Cardiac fibroblast (primary cell): ENCODE measurements around the gene MYL7.
A peak's percentile ranks its signal among the peaks of the same experiment; 100 is the strongest.

Experiments used
- DNase-seq, 2 donors: peaks; one replicate each; pipeline versions ENCODE4 v3.0.0 to v3.0.0-alpha.2; 2010; ENCODE audit warnings: low read depth in 2 of 2
- H3K4me3 ChIP-seq, 2 donors: replicated peaks in 1 of 2; 1 replicate in 1 of 2; 2 replicates in 1 of 2; pipeline ENCODE4 v1.5.1; 2011; ENCODE audit warnings: low read depth in 2 of 2, low read length in 2 of 2, mild to moderate bottlenecking in 2 of 2, moderate library complexity in 1 of 2
- TF ChIP-seq, protein P1 (sequence below): IDR thresholded peaks from one replicate; pipeline ENCODE4 v1.5.1; 2011; ENCODE audit warnings: low read depth, mild to moderate bottlenecking, low read length, inconsistent platforms

Gene MYL7

DNA sequence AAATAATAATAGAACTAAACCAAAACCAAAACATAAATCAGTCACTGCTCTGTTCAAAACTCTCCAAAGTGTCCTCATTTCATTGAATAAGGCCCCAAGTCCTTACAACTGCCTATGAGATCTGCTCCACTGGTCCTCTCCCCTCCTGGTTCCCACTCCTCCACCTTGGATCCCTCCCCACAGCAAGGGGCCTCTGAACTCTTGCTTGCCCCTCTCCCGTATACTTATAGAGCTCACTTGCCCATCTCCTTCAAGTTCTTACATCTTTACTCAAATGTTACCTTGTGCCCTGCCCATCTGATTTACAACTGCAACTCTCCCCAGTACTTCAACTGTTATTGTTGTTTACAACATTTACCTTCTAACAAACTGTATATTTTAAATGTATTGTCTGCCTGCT, 18.6 kb downstream of the MYL7 start:
- DNase-seq: no peak
- H3K4me3 ChIP-seq: peak overlapping the region; percentile 55 to 79
- TF ChIP-seq, protein P1, sequence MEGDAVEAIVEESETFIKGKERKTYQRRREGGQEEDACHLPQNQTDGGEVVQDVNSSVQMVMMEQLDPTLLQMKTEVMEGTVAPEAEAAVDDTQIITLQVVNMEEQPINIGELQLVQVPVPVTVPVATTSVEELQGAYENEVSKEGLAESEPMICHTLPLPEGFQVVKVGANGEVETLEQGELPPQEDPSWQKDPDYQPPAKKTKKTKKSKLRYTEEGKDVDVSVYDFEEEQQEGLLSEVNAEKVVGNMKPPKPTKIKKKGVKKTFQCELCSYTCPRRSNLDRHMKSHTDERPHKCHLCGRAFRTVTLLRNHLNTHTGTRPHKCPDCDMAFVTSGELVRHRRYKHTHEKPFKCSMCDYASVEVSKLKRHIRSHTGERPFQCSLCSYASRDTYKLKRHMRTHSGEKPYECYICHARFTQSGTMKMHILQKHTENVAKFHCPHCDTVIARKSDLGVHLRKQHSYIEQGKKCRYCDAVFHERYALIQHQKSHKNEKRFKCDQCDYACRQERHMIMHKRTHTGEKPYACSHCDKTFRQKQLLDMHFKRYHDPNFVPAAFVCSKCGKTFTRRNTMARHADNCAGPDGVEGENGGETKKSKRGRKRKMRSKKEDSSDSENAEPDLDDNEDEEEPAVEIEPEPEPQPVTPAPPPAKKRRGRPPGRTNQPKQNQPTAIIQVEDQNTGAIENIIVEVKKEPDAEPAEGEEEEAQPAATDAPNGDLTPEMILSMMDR: no peak

DNA sequence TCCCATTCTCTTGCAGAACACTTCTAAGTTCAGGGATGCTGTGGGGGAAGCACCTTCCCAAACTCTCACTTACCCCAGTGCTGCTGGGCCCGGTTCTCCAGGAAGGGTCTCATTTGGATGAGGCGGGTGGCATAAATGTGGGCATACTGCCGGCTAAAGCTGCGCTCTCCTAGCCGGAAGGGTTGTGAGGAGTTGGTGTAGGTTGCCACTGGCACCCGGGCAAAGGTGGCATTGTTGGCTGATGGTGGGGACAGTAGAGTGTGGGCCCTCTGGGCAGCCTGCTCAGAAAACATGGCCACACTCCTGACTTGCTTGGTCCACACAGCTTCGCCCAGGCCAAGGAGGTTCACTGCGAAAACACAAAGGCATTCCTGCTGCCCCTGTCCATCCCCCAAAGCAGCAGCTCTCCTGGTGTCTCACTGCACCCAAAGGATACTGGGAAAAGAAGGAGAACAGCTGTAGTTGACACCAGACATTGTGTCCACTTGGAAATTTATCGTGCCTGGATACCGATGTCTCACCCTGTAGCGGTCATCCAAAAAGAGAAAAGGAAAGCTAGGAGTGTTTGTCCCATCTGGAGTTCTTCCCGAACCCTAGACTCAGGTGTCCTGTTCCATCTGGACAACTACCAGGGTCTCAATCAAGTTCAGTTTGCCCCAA, 19.2 kb downstream of the MYL7 start:
- DNase-seq: no peak
- H3K4me3 ChIP-seq: no peak overlapping the region
- TF ChIP-seq, protein P1: no peak

DNA sequence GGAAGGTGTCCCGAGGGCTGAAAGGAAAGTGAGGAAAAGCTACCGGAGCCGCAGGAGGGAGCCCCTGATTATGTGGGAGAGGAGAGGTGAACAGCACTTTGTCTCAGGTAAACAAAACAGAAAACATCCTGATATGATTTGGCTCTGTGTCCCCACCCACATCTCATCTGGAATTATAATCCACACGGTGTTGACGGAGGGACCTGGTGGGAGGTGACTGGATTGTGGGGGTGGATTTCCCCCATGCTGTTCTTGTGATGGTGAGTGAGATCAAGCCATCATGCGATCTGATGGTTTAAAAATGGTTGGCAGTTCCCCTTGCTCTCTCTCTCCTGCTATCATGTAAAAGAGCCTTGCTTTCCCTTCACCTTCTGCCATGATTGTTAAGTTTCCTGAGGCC, 20.7 kb downstream of the MYL7 start:
- no peak overlapping the region for H3K4me3 ChIP-seq
- no peak for DNase-seq
- TF ChIP-seq, protein P1: no peak

DNA sequence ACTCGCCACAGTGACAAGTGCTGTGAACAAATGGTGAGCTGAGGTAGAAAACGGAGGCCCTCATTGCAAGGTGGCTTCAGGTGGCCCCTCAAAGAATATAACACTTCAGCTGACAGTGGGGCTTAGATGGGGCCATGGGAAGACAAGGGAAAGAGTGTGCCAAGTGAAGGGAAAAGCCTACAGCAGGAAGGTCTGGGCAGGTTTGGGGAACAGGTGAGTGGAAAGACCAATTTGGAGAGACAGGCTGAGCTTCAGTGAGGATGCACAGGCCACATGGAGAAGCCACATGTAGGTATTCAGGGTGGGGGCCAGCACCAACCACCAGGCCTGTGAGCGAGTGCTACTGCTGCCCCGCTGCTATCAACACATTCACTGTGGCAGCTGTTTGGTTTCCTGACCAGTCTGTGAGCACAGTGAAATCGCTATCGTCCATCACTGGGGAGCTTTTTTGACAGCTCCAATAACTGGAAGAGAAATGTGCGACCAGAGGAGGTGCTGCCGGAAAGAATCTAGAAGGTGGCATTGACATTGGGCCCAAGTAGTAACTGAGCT, 21.2 kb downstream of the MYL7 start:
- no peak overlapping the region for H3K4me3 ChIP-seq
- TF ChIP-seq, protein P1: no peak
- no peak for DNase-seq

DNA sequence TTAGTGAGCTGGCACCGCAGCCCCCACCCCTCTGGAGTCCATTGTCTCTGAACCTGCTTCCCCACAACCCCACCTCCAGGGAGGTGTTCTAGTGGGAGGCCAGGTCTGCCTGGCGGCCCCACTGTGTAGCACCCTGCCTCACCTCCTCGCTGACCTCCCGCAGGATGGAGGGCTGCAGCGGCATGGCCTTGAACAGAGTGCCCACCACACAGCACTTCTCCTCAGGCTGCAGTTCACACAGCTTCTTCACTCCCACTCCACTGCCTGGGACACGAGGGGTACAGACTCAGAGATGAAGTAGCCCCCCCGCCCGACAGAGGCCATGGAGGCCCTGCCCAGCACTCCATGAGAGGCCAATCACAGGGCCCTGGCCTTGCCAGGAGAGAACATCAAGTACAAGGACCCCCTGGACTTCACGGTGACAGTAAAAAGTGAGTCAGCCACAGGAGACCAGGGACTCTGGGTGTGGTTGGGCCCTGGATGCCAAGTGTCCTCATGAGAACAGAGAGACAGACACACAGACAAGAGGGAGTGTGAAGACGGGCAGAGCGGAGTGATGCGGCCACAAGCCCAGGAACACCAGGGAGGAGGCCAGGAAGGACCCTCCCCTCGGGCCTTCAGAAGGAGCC, 23.2 kb downstream of the MYL7 start:
- TF ChIP-seq, protein P1: no peak
- no peak overlapping the region for H3K4me3 ChIP-seq
- no peak for DNase-seq

DNA sequence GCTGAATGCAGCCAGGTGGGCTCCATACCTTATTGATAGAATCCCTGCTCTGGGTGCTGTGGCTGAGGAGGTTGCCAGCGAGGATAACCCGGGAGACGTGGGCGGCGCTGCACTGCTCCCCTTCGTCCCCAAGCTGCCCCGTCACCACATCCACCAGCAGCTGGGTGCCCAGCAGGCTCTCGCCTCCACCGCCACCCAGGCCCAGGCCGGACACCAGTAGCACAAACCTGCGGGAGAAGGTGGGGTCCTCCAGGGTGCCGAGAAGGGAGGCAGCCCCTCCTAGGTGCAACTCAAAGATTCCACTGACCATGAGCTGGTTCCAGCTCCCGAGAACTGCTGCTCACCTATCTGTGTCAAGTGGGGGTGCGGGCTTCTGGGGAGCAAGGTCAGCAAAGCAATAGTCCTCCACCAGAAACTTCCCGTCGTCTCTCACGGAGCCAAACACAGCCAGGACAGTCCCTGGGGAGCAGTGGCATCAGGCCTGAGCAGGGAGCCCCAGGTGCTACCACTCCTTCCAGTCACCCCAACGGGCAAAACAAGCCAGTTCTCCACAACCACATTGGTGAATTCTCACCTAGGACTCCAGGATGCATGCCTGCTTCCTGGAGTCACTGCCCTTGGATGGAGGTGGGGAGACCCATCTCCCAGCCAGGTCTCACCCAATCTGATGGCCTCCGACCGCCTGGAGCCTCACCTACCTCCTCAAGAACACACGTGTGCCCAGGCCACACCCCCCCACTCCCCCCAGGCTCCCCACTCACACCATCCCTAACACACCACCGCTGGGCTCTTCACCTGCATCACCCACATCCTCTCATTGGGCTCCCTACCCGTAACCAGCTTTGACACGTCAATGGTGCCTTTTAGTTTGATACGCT, 24.1 kb downstream of the MYL7 start:
- DNase-seq: no peak
- TF ChIP-seq, protein P1: no peak
- no peak overlapping the region for H3K4me3 ChIP-seq
